Body of pancreas (tissue), 4 donors: ENCODE measurements around the gene ZNF768.

Experiments used
- POLR2A ChIP-seq, 3 donors: fragments of 450-650 bp; IDR thresholded peaks; one replicate each; pipeline ENCODE4 v1.6.1; 2016; ENCODE audit warnings: antibody characterized with exemption in 3 of 3, mild to moderate bottlenecking in 2 of 3
- TF ChIP-seq, protein P1 (sequence below), 7 experiments: fragments of 450-650 bp in 4 of 7; fragments of 200-600 bp in 3 of 7; sonication (generic) in 3 of 7; IDR thresholded peaks; one replicate each; pipeline ENCODE4 v1.5.1; 2016 to 2019; ENCODE audit warnings: antibody characterized with exemption in 7 of 7

DNA sequence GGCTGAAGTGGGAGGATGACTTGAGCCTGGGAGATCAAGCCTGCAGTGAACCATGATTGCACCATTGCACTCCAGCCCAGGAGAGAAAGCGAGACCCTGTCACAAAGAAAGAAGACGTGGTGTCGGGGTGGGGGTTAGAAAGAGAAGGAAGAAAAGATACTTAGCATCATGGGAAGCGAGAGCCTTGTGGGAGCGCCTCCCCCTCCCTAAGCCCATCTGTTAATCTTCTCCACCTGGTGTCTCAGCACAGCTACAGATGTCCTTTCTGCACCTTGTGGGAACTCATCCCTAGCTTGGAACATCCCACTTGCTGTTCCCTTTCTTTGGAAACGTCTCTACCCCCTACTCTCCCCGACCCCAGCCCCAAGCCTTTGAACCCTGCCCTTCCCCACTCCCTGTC, 39.2 kb upstream of the ZNF768 start:
- TF ChIP-seq, protein P1, sequence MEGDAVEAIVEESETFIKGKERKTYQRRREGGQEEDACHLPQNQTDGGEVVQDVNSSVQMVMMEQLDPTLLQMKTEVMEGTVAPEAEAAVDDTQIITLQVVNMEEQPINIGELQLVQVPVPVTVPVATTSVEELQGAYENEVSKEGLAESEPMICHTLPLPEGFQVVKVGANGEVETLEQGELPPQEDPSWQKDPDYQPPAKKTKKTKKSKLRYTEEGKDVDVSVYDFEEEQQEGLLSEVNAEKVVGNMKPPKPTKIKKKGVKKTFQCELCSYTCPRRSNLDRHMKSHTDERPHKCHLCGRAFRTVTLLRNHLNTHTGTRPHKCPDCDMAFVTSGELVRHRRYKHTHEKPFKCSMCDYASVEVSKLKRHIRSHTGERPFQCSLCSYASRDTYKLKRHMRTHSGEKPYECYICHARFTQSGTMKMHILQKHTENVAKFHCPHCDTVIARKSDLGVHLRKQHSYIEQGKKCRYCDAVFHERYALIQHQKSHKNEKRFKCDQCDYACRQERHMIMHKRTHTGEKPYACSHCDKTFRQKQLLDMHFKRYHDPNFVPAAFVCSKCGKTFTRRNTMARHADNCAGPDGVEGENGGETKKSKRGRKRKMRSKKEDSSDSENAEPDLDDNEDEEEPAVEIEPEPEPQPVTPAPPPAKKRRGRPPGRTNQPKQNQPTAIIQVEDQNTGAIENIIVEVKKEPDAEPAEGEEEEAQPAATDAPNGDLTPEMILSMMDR (IDR thresholded peaks at IDR 0.05): no peak
- no peak for TF ChIP-seq POLR2A (IDR thresholded peaks at IDR 0.05)
